Lower leg skin (tissue), 4 donors: ENCODE results near the gene CFAP65. TPM values are rescaled to one million over a fixed set of nuclear protein-coding genes. Genes with fewer than 3 reads are reported as not detected.

Experiments
- DNase-seq, 2 donors: peaks; one replicate each; pipeline ENCODE4 v3.0.0-alpha.2; 2019; ENCODE audit warnings: low spot score in 2 of 2
- H3K4me3 ChIP-seq: fragments of 200-600 bp; sonication (generic); 2 replicates; pipeline ENCODE4 v1.5.1; 2017; ENCODE audit warnings: mild to moderate bottlenecking, low read depth; ENCODE audit not compliant: poor library complexity, severe bottlenecking
- CTCF ChIP-seq, 3 donors: fragments of 450-650 bp; IDR thresholded peaks; one replicate each; pipeline ENCODE4 v1.5.1; 2016; ENCODE audit warnings: antibody characterized with exemption in 3 of 3, mild to moderate bottlenecking in 3 of 3, moderate library complexity in 2 of 3
- POLR2A ChIP-seq, 2 donors: fragments of 450-650 bp; IDR thresholded peaks; one replicate each; pipeline ENCODE4 v1.6.1; 2016 to 2017; ENCODE audit warnings: antibody characterized with exemption in 2 of 2, mild to moderate bottlenecking in 1 of 2, moderate library complexity in 1 of 2
- WGBS, 2 donors: methylation state at CpG; one replicate each; pipeline ENCODE4 v1.1.5; 2018; 5-methylcytosine and 5-hydroxymethylcytosine counted together
- intact Hi-C: fragments of 100-400 bp; cut with DNase I; formaldehyde crosslinking; loops from one replicate; pipeline ENCODE4 v1.15.0; 2023; ENCODE audit warnings: low total_unique reads
- total RNA-seq, 4 donors: library from RNA; depleted of rRNA; stranded (reverse); fragments of >200 nt; gene quantifications; one replicate each; pipeline ENCODE4 v1.1.0, GENCODE V29; 2016

The CFAP65 gene
- total RNA-seq, 4 donors from 2014 or later: not detected

GRCh38 chr2:219018286-219018685, 23.0 kb downstream of the CFAP65 start:
- DNase-seq: no peak
- 83 to 86% methylated on average over 7 of the region's 7 CpGs for WGBS, 2 donors

DNA sequence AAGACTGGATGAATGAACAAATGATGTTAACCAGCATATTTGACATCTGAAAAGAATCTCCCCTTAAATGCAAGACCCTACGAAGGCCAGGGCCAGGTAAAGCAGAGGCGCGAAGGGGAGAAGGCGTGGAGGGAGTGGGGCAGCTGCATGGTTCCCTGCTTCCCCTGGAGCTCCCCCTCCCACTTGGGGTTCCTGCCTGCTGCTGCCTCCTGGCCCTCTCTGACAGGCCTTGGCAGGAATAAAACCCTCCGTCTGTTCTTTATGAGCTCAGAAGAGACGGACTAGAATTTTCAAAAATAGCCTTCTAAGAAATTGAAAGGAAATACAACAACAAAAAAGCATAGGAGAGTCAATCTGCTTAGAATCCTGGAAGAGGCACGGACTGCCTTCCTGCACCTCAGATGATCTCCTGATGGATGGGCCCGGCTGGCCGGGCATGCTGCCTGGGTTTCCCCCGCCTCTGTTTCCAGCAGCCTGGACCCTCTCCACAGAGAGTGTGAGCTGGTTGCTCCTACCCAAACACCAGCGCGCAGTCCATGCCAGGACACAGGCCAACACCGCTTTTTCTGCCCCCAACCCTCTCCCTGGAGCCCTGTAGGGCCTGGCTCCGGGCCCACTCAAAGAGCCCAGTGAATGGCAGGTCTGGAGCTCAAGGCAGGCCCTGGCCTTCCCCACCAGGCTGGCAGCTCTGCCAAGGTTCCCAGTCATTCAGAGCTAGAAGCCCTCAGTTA, 23.9 kb downstream of the CFAP65 start:
- DNase-seq: no peak
- 59 to 65% methylated on average over 14 of the region's 14 CpGs for WGBS, 2 donors
- intact Hi-C loops: no loop called here
- no peak overlapping the region for H3K4me3 ChIP-seq
- TF ChIP-seq CTCF (IDR thresholded peaks at IDR 0.05) (no peak), POLR2A (IDR thresholded peaks at IDR 0.05) (no peak)

More at GRCh38 chr2:219018286-219018685, 23.0 kb downstream of the CFAP65 start:
- TF ChIP-seq POLR2A (IDR thresholded peaks at IDR 0.05) (no peak), CTCF (IDR thresholded peaks at IDR 0.05) (no peak)
- H3K4me3 ChIP-seq: no peak overlapping the region
- intact Hi-C loops: no loop called here

GRCh38 chr2:219016721-219017120, 24.6 kb downstream of the CFAP65 start:
- intact Hi-C loops: no loop called here
- 91% methylated on average over 11 of the region's 11 CpGs for WGBS, 2 donors
- no peak overlapping the region for H3K4me3 ChIP-seq
- no peak for TF ChIP-seq CTCF (IDR thresholded peaks at IDR 0.05)
- TF ChIP-seq POLR2A (IDR thresholded peaks at IDR 0.05): no peak
- DNase-seq: no peak

- TF ChIP-seq POLR2A (IDR thresholded peaks at IDR 0.05) (no peak), CTCF (IDR thresholded peaks at IDR 0.05) (no peak)
- WGBS, 2 donors: 81 to 83% methylated on average over 5 of the region's 5 CpGs
- no peak overlapping the region for H3K4me3 ChIP-seq
- intact Hi-C loops: no loop called here
- no peak for DNase-seq
Observed at GRCh38 chr2:219010873-219011272, 30.4 kb downstream of the CFAP65 start.

DNA sequence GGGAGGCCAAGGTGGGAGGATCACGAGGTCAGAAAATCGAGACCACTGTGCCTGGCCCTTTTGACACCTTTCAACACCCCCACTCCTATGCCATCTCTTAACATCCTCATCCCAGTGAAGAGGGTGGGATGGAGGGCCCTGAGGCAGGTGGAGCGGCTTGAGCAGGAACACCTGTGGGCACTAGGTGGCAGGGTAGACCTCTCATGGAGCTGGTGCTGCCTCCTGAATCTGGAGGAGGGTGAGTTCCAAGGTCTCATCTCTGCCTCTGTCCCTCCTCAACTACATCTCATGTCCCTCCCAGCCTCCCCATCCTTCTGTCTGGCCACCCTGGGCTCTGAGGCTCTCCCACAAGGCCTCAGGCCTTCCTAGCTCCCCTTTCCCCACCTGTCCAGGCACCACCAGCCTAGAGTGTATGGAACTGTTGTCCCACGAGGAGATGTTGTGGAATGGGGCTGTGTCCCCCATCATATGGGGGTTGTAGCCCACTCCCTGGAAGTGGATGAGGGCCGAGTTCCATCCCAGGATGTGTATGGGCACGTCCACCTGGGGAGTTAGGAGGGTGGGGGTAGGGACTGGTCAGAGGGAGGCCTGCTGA, 31.1 kb downstream of the CFAP65 start:
- 50 to 56% methylated on average over 6 of the region's 6 CpGs for WGBS, 2 donors

More for the DNA sequence above, 31.1 kb downstream of the CFAP65 start:
- TF ChIP-seq POLR2A (IDR thresholded peaks at IDR 0.05) (no peak), CTCF (IDR thresholded peaks at IDR 0.05) (no peak)
- no peak for DNase-seq
- intact Hi-C loops: no loop called here
- no peak overlapping the region for H3K4me3 ChIP-seq
